Left ventricle myocardium inferior (tissue), 1 donor: Measurements from ENCODE around the gene TMCO4. TPM values are rescaled to one million over a fixed set of nuclear protein-coding genes. Genes with fewer than 3 reads are reported as not detected.

ENCODE experiments used
- DNase-seq: peaks from one replicate; pipeline ENCODE4 v3.0.0-alpha.2; 2020
- H3K27ac ChIP-seq: fragments of 200-600 bp; replicated peaks from 2 replicates; pipeline ENCODE4 v1.8.0; 2021
- H3K27me3 ChIP-seq: fragments of 200-600 bp; 2 replicates; pipeline ENCODE4 v1.8.0; 2021; ENCODE audit warnings: low read depth
- H3K36me3 ChIP-seq: fragments of 200-600 bp; 2 replicates; pipeline ENCODE4 v1.8.0; 2021
- H3K4me1 ChIP-seq: fragments of 200-600 bp; 2 replicates; pipeline ENCODE4 v1.8.0; 2021
- H3K4me3 ChIP-seq: fragments of 200-600 bp; 2 replicates; pipeline ENCODE4 v1.8.0; 2021; ENCODE audit warnings: mild to moderate bottlenecking, moderate library complexity
- H3K9me3 ChIP-seq: fragments of 200-600 bp; replicated peaks from 2 replicates; pipeline ENCODE4 v1.8.0; 2021
- intact Hi-C: fragments of 100-400 bp; cut with micrococcal nuclease; formaldehyde crosslinking; loops from one replicate; pipeline ENCODE4 v1.11.0; 2022
- total RNA-seq: library from RNA; stranded (reverse); fragmentation: NEBNext Ultra II Directional; extraction: Animal tissue kit (Norgen Biotek cat#: 25700); gene quantifications from one replicate; pipeline ENCODE4 v1.2.1, GENCODE V29; 2021
- TF ChIP-seq, protein P1 (sequence below): fragments of 200-600 bp; IDR thresholded peaks from 2 replicates; pipeline ENCODE4 v1.8.0; 2021; ENCODE audit warnings: antibody characterized with exemption, mild to moderate bottlenecking, borderline replicate concordance
- donor health status: DM: no; HTN: yes; CAD: no; lungs with severe emphysema.

Gene TMCO4
- total RNA-seq, 1 donor from 2014 or later, result 8.6 TPM

DNA sequence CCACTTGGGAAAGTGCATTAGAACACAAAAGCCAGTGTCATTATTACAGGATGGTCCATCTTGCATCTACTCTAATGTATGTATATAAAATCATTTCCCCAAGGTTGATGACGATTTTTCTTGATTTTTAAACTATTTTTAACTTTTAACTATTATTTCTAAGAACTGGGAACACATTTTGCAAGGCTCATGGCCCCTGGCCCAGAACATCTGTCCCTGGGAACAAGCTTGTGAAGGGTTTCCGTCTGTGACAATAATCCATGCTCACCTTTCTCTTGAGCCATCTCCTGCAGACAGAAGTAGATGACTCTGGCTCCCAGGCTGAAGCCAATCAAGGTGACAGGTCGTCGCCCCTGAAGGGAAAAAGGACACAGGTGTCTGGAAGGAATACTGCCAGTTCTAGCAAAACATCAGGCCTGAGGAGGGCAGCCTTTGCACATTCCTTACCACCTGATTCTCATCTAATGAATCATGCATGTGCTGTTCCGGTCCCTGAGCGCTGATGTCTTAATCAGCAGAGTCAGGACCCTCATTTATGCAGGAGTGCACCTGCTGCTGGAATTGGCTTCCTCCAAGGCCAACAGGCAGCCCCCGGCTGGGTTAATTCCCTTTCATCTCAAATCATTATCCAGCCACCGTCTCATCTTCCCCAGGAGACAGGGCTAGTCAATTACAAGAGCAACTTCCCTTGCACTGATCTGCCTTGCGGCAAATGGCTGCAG is 62.5 kb downstream of the TMCO4 start:
- Histone ChIP-seq H3K36me3 (peaks cover 19% of the 10 kb centered on the region), H3K9me3 (peaks cover 11% of the 10 kb centered on the region), H3K4me3 (no peak overlapping the region), H3K27me3 (no peaks in the 10 kb centered on the region), H3K4me1 (peaks cover 39% of the 10 kb centered on the region), H3K27ac (no peak overlapping the region)
- no peak for DNase-seq
- intact Hi-C loops, result no loop called here
- TF ChIP-seq, protein P1, sequence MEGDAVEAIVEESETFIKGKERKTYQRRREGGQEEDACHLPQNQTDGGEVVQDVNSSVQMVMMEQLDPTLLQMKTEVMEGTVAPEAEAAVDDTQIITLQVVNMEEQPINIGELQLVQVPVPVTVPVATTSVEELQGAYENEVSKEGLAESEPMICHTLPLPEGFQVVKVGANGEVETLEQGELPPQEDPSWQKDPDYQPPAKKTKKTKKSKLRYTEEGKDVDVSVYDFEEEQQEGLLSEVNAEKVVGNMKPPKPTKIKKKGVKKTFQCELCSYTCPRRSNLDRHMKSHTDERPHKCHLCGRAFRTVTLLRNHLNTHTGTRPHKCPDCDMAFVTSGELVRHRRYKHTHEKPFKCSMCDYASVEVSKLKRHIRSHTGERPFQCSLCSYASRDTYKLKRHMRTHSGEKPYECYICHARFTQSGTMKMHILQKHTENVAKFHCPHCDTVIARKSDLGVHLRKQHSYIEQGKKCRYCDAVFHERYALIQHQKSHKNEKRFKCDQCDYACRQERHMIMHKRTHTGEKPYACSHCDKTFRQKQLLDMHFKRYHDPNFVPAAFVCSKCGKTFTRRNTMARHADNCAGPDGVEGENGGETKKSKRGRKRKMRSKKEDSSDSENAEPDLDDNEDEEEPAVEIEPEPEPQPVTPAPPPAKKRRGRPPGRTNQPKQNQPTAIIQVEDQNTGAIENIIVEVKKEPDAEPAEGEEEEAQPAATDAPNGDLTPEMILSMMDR, result no peak

DNA sequence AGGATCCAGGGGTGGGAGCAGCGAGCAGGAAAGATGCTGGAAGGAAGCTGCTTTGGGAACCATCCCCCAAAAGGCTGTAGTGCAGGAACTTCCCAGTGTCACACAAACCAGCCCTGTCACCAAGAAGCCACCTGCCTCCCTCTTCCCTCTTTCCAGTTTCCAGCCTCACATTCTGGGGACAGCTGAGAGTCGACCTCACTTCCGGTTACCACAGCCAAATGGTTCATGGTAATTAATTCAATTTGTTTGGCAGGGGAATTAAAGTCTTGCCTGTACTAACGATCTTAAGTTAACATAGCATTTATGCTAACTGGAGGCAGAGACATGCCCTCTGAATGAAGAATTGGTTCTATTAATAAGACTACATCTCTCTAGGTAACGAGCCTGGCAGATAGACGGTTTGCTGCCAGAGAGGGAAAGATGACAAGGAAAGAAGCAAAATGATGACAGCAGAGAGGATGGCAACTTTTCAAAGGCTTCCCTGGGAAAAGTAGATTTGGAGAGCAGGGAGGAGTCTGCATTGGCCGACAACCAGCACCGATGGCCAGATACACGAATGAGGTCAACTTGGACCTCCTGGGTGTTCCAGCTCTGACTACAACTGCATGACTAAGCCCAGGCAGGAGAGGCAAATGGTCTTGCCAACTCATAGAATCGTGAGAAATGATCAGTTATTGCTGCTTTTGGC is 64.1 kb downstream of the TMCO4 start:
- peak; percentile 66 for DNase-seq
- intact Hi-C loops, result no loop called here
- peaks cover 19% of the 10 kb centered on the region for H3K36me3 ChIP-seq
- H3K4me3 ChIP-seq, result no peak overlapping the region
- H3K27ac ChIP-seq, result peak overlapping the region; percentile 52
- peaks cover 39% of the 10 kb centered on the region for H3K4me1 ChIP-seq
- no peaks in the 10 kb centered on the region for H3K27me3 ChIP-seq
- TF ChIP-seq, protein P1, result no peak
- peaks cover 11% of the 10 kb centered on the region for H3K9me3 ChIP-seq

DNA sequence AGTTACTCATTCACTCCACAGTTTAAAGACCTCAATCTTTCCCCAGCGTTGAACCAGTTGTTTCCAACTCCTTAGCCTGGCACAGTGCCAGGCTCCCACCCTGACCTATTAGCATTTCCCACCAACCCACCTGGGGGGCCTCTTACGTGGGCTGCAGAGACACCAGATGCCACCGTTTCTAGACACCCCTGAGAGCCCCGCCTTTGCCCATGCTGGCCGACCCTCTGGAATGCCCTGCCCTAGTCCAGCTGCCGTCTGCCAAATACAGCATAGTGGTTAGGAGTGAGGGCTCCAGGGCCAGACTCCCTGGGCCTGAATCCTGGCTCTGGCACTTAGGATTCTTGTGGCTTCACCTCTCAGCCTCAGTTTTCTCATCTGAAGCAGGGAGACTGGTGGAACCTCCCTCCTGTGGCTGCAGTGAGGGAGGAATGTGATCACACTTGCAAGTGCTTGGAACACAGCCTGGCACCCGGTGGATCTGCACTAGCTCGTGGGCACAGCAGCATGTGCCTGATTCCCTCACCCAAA is 65.2 kb downstream of the TMCO4 start:
- intact Hi-C loops, result no loop called here
- Histone ChIP-seq H3K4me1 (peaks cover 39% of the 10 kb centered on the region), H3K36me3 (peaks cover 25% of the 10 kb centered on the region), H3K4me3 (no peak overlapping the region), H3K27ac (no peak overlapping the region), H3K27me3 (no peaks in the 10 kb centered on the region), H3K9me3 (peaks cover 17% of the 10 kb centered on the region)
- TF ChIP-seq, protein P1, result no peak
- DNase-seq, result peak; percentile 29

DNA sequence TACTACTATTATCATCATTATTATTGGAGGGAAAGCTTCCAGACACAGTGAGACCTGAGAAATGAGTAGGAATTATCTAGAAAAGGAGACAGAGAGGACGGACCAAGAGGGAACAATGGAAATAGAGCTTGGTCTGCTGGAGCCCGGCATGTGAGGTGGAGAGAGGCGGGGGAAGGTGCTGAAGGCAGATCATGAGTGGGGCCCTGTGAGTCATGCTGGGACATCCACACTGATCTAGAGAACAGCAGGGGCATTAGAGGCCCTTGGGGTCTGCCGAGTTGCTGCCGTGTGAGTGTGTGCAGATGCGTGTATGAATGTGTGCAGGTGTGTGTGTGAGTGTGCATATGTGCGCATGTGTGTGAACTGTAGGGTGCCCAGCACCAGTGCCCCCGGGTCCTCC is 65.7 kb downstream of the TMCO4 start:
- intact Hi-C loops, result no loop called here
- H3K36me3 ChIP-seq, result peaks cover 22% of the 10 kb centered on the region
- peaks cover 13% of the 10 kb centered on the region for H3K9me3 ChIP-seq
- no peak for DNase-seq
- TF ChIP-seq, protein P1, result no peak
- no peak overlapping the region for H3K4me3 ChIP-seq
- peaks cover 39% of the 10 kb centered on the region for H3K4me1 ChIP-seq
- H3K27me3 ChIP-seq, result no peaks in the 10 kb centered on the region
- no peak overlapping the region for H3K27ac ChIP-seq

DNA sequence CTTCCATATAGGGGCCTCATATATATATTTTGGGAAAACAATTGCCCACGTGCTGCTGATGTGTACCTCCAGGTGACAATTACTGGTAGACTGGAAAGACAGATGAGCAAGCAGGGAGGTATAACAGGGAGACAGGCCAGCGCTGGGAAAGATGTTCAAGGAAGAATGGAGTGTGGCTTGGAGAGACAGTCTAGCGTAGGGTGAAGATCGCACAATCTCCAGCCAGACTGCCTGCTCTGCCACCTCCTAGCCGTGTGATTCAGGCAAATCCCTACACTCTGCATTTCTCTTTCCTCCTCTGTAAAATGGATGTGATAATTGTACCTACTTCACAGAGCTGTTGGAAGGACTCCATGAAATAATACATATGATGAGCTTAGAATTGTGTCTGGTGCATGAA is 66.1 kb downstream of the TMCO4 start:
- Histone ChIP-seq H3K4me3 (no peak overlapping the region), H3K9me3 (peaks cover 9% of the 10 kb centered on the region), H3K36me3 (peaks cover 18% of the 10 kb centered on the region), H3K27ac (no peak overlapping the region), H3K4me1 (peaks cover 39% of the 10 kb centered on the region), H3K27me3 (no peaks in the 10 kb centered on the region)
- no peak for DNase-seq
- TF ChIP-seq, protein P1, result no peak
- intact Hi-C loops, result no loop called here
